Thoracic aorta (tissue), 2 donors: Measurements from ENCODE around the gene ZRANB3. TPM values are rescaled to one million over a fixed set of nuclear protein-coding genes. Genes with fewer than 3 reads are reported as not detected.

Experiments
- ATAC-seq: fragments of 150-250 bp; one replicate; pipeline ENCODE4 v1.8.0; 2017; ENCODE audit warnings: low read depth; ENCODE audit not compliant: insufficient number of reproducible peaks, low FRiP score
- DNase-seq: peaks from one replicate; pipeline ENCODE4 v3.0.0-alpha.2; 2020; ENCODE audit warnings: low spot score
- H3K27ac ChIP-seq, 2 donors: fragments of 200-600 bp; sonication (generic); 1 replicate in 1 of 2; 2 replicates in 1 of 2; pipeline ENCODE4 v1.5.1; 2016; ENCODE audit warnings: mild to moderate bottlenecking in 2 of 2, moderate library complexity in 2 of 2
- H3K27me3 ChIP-seq: fragments of 200-600 bp; sonication (generic); replicated peaks from 2 replicates; pipeline ENCODE4 v1.6.0; 2016; ENCODE audit warnings: mild to moderate bottlenecking; ENCODE audit not compliant: insufficient read depth
- H3K36me3 ChIP-seq: fragments of 200-600 bp; sonication (generic); one replicate; pipeline ENCODE4 v1.5.1; 2016
- H3K4me1 ChIP-seq, 2 donors: fragments of 200-600 bp; sonication (generic); 1 replicate in 1 of 2; 2 replicates in 1 of 2; pipeline versions ENCODE4 v1.5.1 to v1.6.0; 2016; ENCODE audit warnings: low read depth in 2 of 2, mild to moderate bottlenecking in 1 of 2; ENCODE audit not compliant: control insufficient read depth in 1 of 2
- H3K4me3 ChIP-seq: fragments of 200-600 bp; sonication (generic); 2 replicates; pipeline ENCODE4 v1.5.1; 2016; ENCODE audit warnings: mild to moderate bottlenecking
- H3K9me3 ChIP-seq: fragments of 200-600 bp; sonication (generic); 2 replicates; pipeline ENCODE4 v1.5.1; 2016
- CTCF ChIP-seq: fragments of 200-600 bp; sonication (generic); IDR thresholded peaks from one replicate; pipeline ENCODE4 v1.5.1; 2019; ENCODE audit warnings: antibody characterized with exemption
- total RNA-seq, 2 donors: library from RNA; depleted of rRNA; stranded (reverse); fragments of >200 nt; gene quantifications; one replicate each; pipeline versions ENCODE4 v1.1.0 to v1.2.3, GENCODE V29; 2016

The ZRANB3 gene
- total RNA-seq, 2 donors from 2014 or later = 3.2 to 4.2 TPM

DNA sequence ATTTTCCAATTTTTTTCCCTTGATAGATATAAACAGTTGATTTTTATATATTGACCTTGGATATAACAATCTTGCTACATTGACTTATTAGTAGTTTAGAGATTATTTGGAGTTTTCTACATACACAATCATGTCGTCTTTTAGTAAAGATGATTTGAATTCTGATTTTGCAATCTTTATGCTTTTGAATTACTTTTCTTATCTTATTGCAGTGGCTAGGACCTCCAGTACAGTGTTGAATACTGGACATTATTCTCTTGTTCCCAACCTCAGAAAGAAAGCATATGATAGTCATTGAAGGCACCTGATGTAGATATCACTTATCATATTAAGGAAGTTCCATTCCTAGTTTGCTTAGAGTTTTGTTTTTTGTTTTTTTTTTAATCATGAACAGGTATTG, 388.7 kb downstream of the ZRANB3 start:
- DNase-seq (no peak), ATAC-seq (no peak)
- no peak overlapping the region for H3K4me3 ChIP-seq
- H3K9me3 ChIP-seq = no peaks in the 10 kb centered on the region
- H3K4me1 ChIP-seq = no peaks in the 10 kb centered on the region
- H3K36me3 ChIP-seq = no peaks in the 10 kb centered on the region
- no peak overlapping the region for H3K27ac ChIP-seq
- no peaks in the 10 kb centered on the region for H3K27me3 ChIP-seq
- no peak for TF ChIP-seq CTCF

DNA sequence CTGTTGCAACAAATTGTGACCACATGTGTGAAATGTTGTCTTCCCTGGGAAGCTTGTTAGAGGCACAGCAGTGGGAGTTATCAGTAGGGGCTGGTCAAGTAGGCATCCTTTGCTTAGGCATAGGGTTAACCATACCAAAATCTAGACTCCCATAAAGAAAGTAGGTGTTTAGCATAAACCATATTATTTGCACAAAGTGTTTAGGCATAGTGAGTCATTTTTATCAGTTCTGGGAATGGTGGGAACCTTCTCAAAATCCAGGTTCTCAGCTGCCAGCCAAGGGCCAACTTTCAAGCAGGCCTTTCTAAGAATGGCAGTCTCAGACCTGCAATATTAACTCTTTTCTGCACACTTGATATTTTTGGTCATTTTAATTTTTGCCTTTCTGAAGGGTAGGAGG, 390.4 kb downstream of the ZRANB3 start:
- no peak for ATAC-seq
- Histone ChIP-seq H3K4me3 (no peak overlapping the region), H3K9me3 (no peaks in the 10 kb centered on the region), H3K4me1 (no peaks in the 10 kb centered on the region), H3K36me3 (peaks cover 8% of the 10 kb centered on the region), H3K27ac (no peak overlapping the region), H3K27me3 (no peaks in the 10 kb centered on the region)
- no peak for TF ChIP-seq CTCF
- DNase-seq = no peak

DNA sequence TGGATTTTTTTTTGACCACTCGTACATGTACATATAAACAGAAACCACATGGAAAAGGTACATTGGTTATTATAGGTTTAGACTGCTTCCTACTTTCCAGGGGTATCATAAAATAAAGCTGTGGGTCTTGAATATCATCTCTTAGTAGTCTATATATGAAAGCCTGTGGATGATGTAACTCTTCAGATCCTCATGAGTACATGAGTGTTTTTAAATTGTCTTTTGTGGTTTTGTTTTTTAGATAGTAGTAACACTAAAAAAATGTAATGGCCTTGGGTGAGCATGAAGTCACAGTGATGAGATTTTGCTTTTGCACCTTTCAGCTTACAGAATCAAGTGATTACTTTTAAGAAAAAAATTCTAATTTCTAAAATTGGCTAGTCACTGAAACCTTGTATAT, 398.7 kb downstream of the ZRANB3 start:
- DNase-seq = no peak
- H3K36me3 ChIP-seq = peaks cover 36% of the 10 kb centered on the region
- H3K27me3 ChIP-seq = no peaks in the 10 kb centered on the region
- H3K9me3 ChIP-seq = no peaks in the 10 kb centered on the region
- H3K4me1 ChIP-seq = no peaks in the 10 kb centered on the region
- no peak for TF ChIP-seq CTCF
- H3K4me3 ChIP-seq = no peak overlapping the region
- no peak overlapping the region for H3K27ac ChIP-seq
- no peak for ATAC-seq

GRCh38 chr2:135130751-135131150, 400.3 kb downstream of the ZRANB3 start:
- TF ChIP-seq CTCF = no peak
- Histone ChIP-seq H3K27ac (no peak overlapping the region), H3K9me3 (no peaks in the 10 kb centered on the region), H3K27me3 (no peaks in the 10 kb centered on the region), H3K4me1 (no peaks in the 10 kb centered on the region), H3K4me3 (no peak overlapping the region), H3K36me3 (peaks cover 34% of the 10 kb centered on the region)
- DNase-seq (no peak), ATAC-seq (no peak)

- peaks cover 26% of the 10 kb centered on the region for H3K36me3 ChIP-seq
These were observed 405.1 kb downstream of the ZRANB3 start for GRCh38 chr2:135125940-135126339.

More at GRCh38 chr2:135125940-135126339, 405.1 kb downstream of the ZRANB3 start:
- Histone ChIP-seq H3K9me3 (no peaks in the 10 kb centered on the region), H3K27me3 (no peaks in the 10 kb centered on the region), H3K4me3 (no peak overlapping the region), H3K4me1 (no peaks in the 10 kb centered on the region), H3K27ac (no peak overlapping the region)
- DNase-seq (no peak), ATAC-seq (no peak)
- TF ChIP-seq CTCF = no peak
